IMR-90 (cell line): Measurements from ENCODE around the gene C22orf39. TPM values are rescaled to one million over a fixed set of nuclear protein-coding genes. Genes with fewer than 3 reads are reported as not detected.

Experiments
- ATAC-seq: fragments of 200-7000 bp; cut with Tn5 transposase; 2 replicates; pipeline ENCODE4 v1.9.1; 2020; ENCODE audit warnings: low read depth, mild to moderate bottlenecking, moderate library complexity
- BruUV-seq: library from RNA; stranded (reverse); fragments of 400-500 nt; replicated peaks from 2 replicates; lab custom pipeline; 2021; lab: Mats Ljungman, UMichigan
- CTCF ChIA-PET: fragments of 300-600 bp; formaldehyde crosslinking; extraction: SDS; loops from one replicate; lab custom pipeline; 2021; ENCODE audit warnings: antibody characterized with exemption; lab: Yijun Ruan, JAX
- POLR2A ChIA-PET: fragments of 300-600 bp; sonication (Branson Sonifier 250); formaldehyde crosslinking; loops from one replicate; lab custom pipeline; 2022; ENCODE audit warnings: antibody characterized with exemption; ENCODE audit not compliant: unreplicated experiment; lab: Charles Lee
- DNase-seq: peaks from one replicate; pipeline ENCODE4 v3.0.0; 2013
- H2AFZ ChIP-seq: replicated peaks from 2 replicates; pipeline ENCODE3; 2013; ENCODE audit warnings: low read length, mild to moderate bottlenecking; ENCODE audit not compliant: poor library complexity
- H2AK5ac ChIP-seq: 2 replicates; pipeline ENCODE4 v1.6.1; 2013; ENCODE audit warnings: low read depth, low read length, inconsistent platforms
- H2AK9ac ChIP-seq: replicated peaks from 2 replicates; pipeline ENCODE3; 2013; ENCODE audit warnings: mild to moderate bottlenecking, low read depth, low read length, moderate library complexity; ENCODE audit not compliant: poor library complexity
- H2BK120ac ChIP-seq: 2 replicates; pipeline ENCODE4 v1.6.1; 2013; ENCODE audit warnings: low read depth, low read length, inconsistent platforms
- H2BK15ac ChIP-seq: 3 replicates; pipeline ENCODE4 v1.6.1; 2013; ENCODE audit warnings: low read depth, low read length, inconsistent platforms
- H2BK20ac ChIP-seq: 2 replicates; pipeline ENCODE4 v1.6.1; 2013; ENCODE audit warnings: low read depth, mild to moderate bottlenecking, inconsistent platforms, low read length, moderate library complexity
- H2BK5ac ChIP-seq: 2 replicates; pipeline ENCODE4 v1.6.1; 2013; ENCODE audit warnings: mild to moderate bottlenecking, low read depth, low read length, inconsistent platforms; ENCODE audit not compliant: poor library complexity, severe bottlenecking
- H3K14ac ChIP-seq: replicated peaks from 2 replicates; pipeline ENCODE4 v1.6.1; 2013; ENCODE audit warnings: low read depth, low read length, inconsistent platforms
- H3K18ac ChIP-seq: 2 replicates; pipeline ENCODE4 v1.6.1; 2013; ENCODE audit warnings: low read depth, low read length, control low read depth
- H3K23ac ChIP-seq: 2 replicates; pipeline ENCODE4 v1.6.1; 2013; ENCODE audit warnings: low read depth, low read length, inconsistent platforms
- H3K27ac ChIP-seq: 2 replicates; pipeline ENCODE4 v1.5.1; 2013; ENCODE audit warnings: mild to moderate bottlenecking, control low read depth, low read length; ENCODE audit not compliant: insufficient read depth
- H3K27me3 ChIP-seq: 2 replicates; pipeline ENCODE4 v1.6.1; 2013; ENCODE audit warnings: low read length; ENCODE audit not compliant: control insufficient read depth, insufficient read depth
- H3K36me3 ChIP-seq: 2 replicates; pipeline ENCODE4 v1.6.1; 2013; ENCODE audit warnings: low read length, mixed read lengths; ENCODE audit not compliant: control insufficient read depth, insufficient read depth
- H3K4ac ChIP-seq: 2 replicates; pipeline ENCODE4 v1.6.1; 2013; ENCODE audit warnings: low read depth, low read length, inconsistent platforms
- H3K4me1 ChIP-seq: 2 replicates; pipeline ENCODE4 v1.6.1; 2013; ENCODE audit warnings: low read length, mixed read lengths; ENCODE audit not compliant: control insufficient read depth, insufficient read depth
- H3K4me2 ChIP-seq: 2 replicates; pipeline ENCODE4 v1.6.1; 2013; ENCODE audit warnings: low read depth, mild to moderate bottlenecking, control low read depth, low read length, moderate library complexity
- H3K4me3 ChIP-seq: 2 replicates; pipeline ENCODE4 v1.5.1; 2013; ENCODE audit warnings: low read depth, mild to moderate bottlenecking, control low read depth, low read length, moderate library complexity; ENCODE audit not compliant: insufficient read depth
- H3K56ac ChIP-seq: 2 replicates; pipeline ENCODE4 v1.6.1; 2013; ENCODE audit warnings: low read length, inconsistent platforms; ENCODE audit not compliant: insufficient read depth; ENCODE audit errors: extremely low read depth
- H3K79me1 ChIP-seq, 2 experiments: 2 replicates each; pipeline ENCODE4 v1.6.1; 2013; ENCODE audit warnings: low read length in 2 of 2, inconsistent platforms in 1 of 2, low read depth in 1 of 2
- H3K9ac ChIP-seq: 2 replicates; pipeline ENCODE4 v1.6.1; 2013; ENCODE audit warnings: low read depth, low read length, control low read depth
- H3K9me1 ChIP-seq: 2 replicates; pipeline ENCODE4 v1.6.1; 2013; ENCODE audit warnings: low read length, inconsistent platforms; ENCODE audit not compliant: insufficient read depth
- H3K9me3 ChIP-seq: 2 replicates; pipeline ENCODE4 v1.6.1; 2013; ENCODE audit warnings: low read length; ENCODE audit not compliant: control insufficient read depth, insufficient read depth
- H4K20me1 ChIP-seq: 2 replicates; pipeline ENCODE4 v1.6.1; 2013; ENCODE audit warnings: low read length, inconsistent platforms; ENCODE audit not compliant: insufficient read depth
- H4K5ac ChIP-seq: 2 replicates; pipeline ENCODE4 v1.6.1; 2013; ENCODE audit warnings: mild to moderate bottlenecking, low read depth, low read length, control low read depth
- H4K8ac ChIP-seq, 2 experiments: 2 replicates each; pipeline ENCODE4 v1.6.1; 2013; ENCODE audit warnings: low read depth in 2 of 2, low read length in 2 of 2, control low read depth in 1 of 2, inconsistent platforms in 1 of 2
- H4K91ac ChIP-seq: 2 replicates; pipeline ENCODE4 v1.6.1; 2013; ENCODE audit warnings: low read depth, low read length, inconsistent platforms; ENCODE audit not compliant: insufficient read depth
- BHLHE40 ChIP-seq: fragments of 150-350 bp; IDR thresholded peaks from 2 replicates; pipeline ENCODE4 v1.6.1; 2016; ENCODE audit warnings: mild to moderate bottlenecking, low read depth, low read length
- CTCF ChIP-seq: conservative IDR thresholded peaks from 2 replicates; pipeline ENCODE4 v1.5.1; 2012; ENCODE audit warnings: mild to moderate bottlenecking, low read depth, low read length, improper control_type of control experiment
- MAFK ChIP-seq: IDR thresholded peaks from 2 replicates; pipeline ENCODE4 v1.6.1; 2012; ENCODE audit warnings: low read depth, low read length, improper control_type of control experiment
- MAZ ChIP-seq: IDR thresholded peaks from 2 replicates; pipeline ENCODE4 v1.6.1; 2012; ENCODE audit warnings: low read depth, mild to moderate bottlenecking, low read length, improper control_type of control experiment, moderate library complexity, borderline replicate concordance
- MXI1 ChIP-seq: IDR thresholded peaks from 2 replicates; pipeline ENCODE4 v1.6.1; 2012; ENCODE audit warnings: low read depth, mild to moderate bottlenecking, low read length, moderate library complexity, borderline replicate concordance
- RAD21 ChIP-seq: IDR thresholded peaks from 2 replicates; pipeline ENCODE4 v1.6.1; 2012; ENCODE audit warnings: low read length, improper control_type of control experiment
- RFX5 ChIP-seq: IDR thresholded peaks from 2 replicates; pipeline ENCODE4 v1.8.0; 2012; ENCODE audit warnings: low read depth, mild to moderate bottlenecking, low read length, moderate library complexity
- USF2 ChIP-seq: fragments of 150-350 bp; IDR thresholded peaks from 2 replicates; pipeline ENCODE4 v1.6.1; 2017; ENCODE audit warnings: mild to moderate bottlenecking, antibody characterized with exemption, low read length, low read depth
- WGBS, 2 experiments: methylation state at CpG; one replicate each; pipeline versions ENCODE4 v1.1.5 to v1.1.7; 2013; ENCODE audit warnings: missing lambda C conversion rate in 2 of 2; ENCODE audit not compliant: insufficient read length in 1 of 2; ENCODE audit errors: extremely low coverage in 2 of 2; 5-methylcytosine and 5-hydroxymethylcytosine counted together
- dilution Hi-C: fragments of 300-500 bp; cut with HindIII; formaldehyde crosslinking; loops from one replicate; pipeline ENCODE4 v1.14.3; 2018; ENCODE audit warnings: low sequenced_read_pairs; ENCODE audit not compliant: unreplicated experiment
- in situ Hi-C: fragments of 300-500 bp; cut with MboI; formaldehyde crosslinking; loops from 3 replicates; pipeline ENCODE4 v1.14.3; 2019; ENCODE audit warnings: low sequenced_read_pairs, inconsistent platforms, mixed read lengths
- intact Hi-C: fragments of 100-400 bp; cut with micrococcal nuclease; formaldehyde crosslinking; loops from 2 replicates; pipeline ENCODE4 v1.10.0; 2022
- polyA plus RNA-seq, 3 experiments: library from polyadenylated mRNA; depleted of rRNA; stranded (reverse); fragments of >200 nt; gene quantifications; 2 replicates each; pipeline ENCODE4 v1.2.3, GENCODE V29; 2012; ENCODE audit warnings: low replicate concordance in 1 of 3
- total RNA-seq: library from RNA; depleted of rRNA; stranded (reverse); fragments of >200 nt; gene quantifications from 2 replicates; pipeline ENCODE4 v1.2.3, GENCODE V29; 2012

Gene C22orf39
- total and polyA plus RNA-seq, 2 of the 4 experiments (the other 2 are of a cell fraction), result 8.2 to 8.9 TPM

GRCh38 chr22:19432133-19432851, 15.2 kb downstream of the C22orf39 start, which contains the start of gene MRPL40 (continued):
- TF ChIP-seq MXI1 (peak; percentile 87), MAFK (no peak)

GRCh38 chr22:19431649-19432132, 15.8 kb downstream of the C22orf39 start, which contains the start of gene HIRA:
TSS of gene HIRA (minus strand) at chr22:19431733. CDS start at chr22:19431476, 257 bp downstream.
- H2AK9ac ChIP-seq, result peak within 1 kb of the TSS; percentile 99
- H3K36me3 ChIP-seq, result peaks cover 11% of the 10 kb centered on the region
- dilution Hi-C loops, result no loop called here
- in situ Hi-C loops, result no loop called here
- H4K8ac ChIP-seq, result peak within 1 kb of the TSS; percentile 92 to 99
- intact Hi-C loops, result no loop called here
- DNase-seq, result peak; percentile 66
- H3K4me3 ChIP-seq, result peak within 1 kb of the TSS; percentile 81
- H3K14ac ChIP-seq, result peak within 1 kb of the TSS; percentile 99
- H3K56ac ChIP-seq, result peak within 1 kb of the TSS; percentile 71
- ATAC-seq, result peak; percentile 52
- H4K91ac ChIP-seq, result peak within 1 kb of the TSS; percentile 90
- no peaks in the 10 kb centered on the region for H3K27me3 ChIP-seq
- peak within 1 kb of the TSS; percentile 71; the same call in 1 of the 2 replicates for H2BK120ac ChIP-seq
- H2BK15ac ChIP-seq, result no peak within 1 kb of the TSS
- BruUV-seq, result no TSS peak
- H3K79me1 ChIP-seq, result peaks cover 10 to 67% of the 10 kb centered on the region in 2 experiments; a peak in 3 of 4 replicates
- peak within 1 kb of the TSS; percentile 96 for H2BK5ac ChIP-seq
- peak within 1 kb of the TSS; percentile 90 for H2AK5ac ChIP-seq
- peak within 1 kb of the TSS; percentile 86 for H4K5ac ChIP-seq
- no peaks in the 10 kb centered on the region for H3K9me3 ChIP-seq
- TF ChIP-seq BHLHE40 (no peak), MXI1 (peak; percentile 70), CTCF (0 out of 2 replicates have a peak, but pooled peaks have one; percentile 3), MAZ (peak; percentile 62; the same call in 1 of the 2 replicates), MAFK (no peak), RAD21 (no peak), USF2 (peak; percentile 28; the same call in 1 of the 2 replicates), RFX5 (no peak)
- H2AFZ ChIP-seq, result peak within 1 kb of the TSS; percentile 99
- peak within 1 kb of the TSS; percentile 88 for H3K27ac ChIP-seq
- peak within 1 kb of the TSS; percentile 99 for H3K23ac ChIP-seq
- H3K4me2 ChIP-seq, result peak within 1 kb of the TSS; percentile 96
- peaks cover 29% of the 10 kb centered on the region for H4K20me1 ChIP-seq
- H3K4ac ChIP-seq, result peak within 1 kb of the TSS; percentile 99
- H3K9ac ChIP-seq, result peak within 1 kb of the TSS; percentile 93
- ChIA-PET POLR2A (no interaction called here), CTCF (no interaction called here)
- peak within 1 kb of the TSS; percentile 50 for H3K18ac ChIP-seq
- H3K4me1 ChIP-seq, result peaks cover 3% of the 10 kb centered on the region
- H2BK20ac ChIP-seq, result no peak within 1 kb of the TSS
- WGBS, 2 experiments, result 0% methylated on average over 26 of the region's 66 CpGs; no CpG with 5 or more reads in 1 of the 2 experiments
- H3K9me1 ChIP-seq, result peaks cover 4% of the 10 kb centered on the region; the same call in 1 of the 2 replicates
